ENCODE results near the gene TRIM9. TPM values are rescaled to one million over a fixed set of nuclear protein-coding genes. Genes with fewer than 3 reads are reported as not detected.

The TRIM9 gene
- total RNA-seq, 1 experiment from 2014 or later, result 9.8 TPM

- no peak for DNase-seq (ENCODE audit: low spot score)
- no peaks in the 10 kb centered on the region for H3K9me3 ChIP-seq (ENCODE audit: low read depth, low read length, poor library complexity, severe bottlenecking)
- BruUV-seq (replicated peaks), result no TSS peak
- no peak overlapping the region for H3K4me3 ChIP-seq (ENCODE audit: low read depth, low read length, poor library complexity, severe bottlenecking)
- H3K27me3 ChIP-seq (replicated peaks; ENCODE audit: insufficient read depth, low read depth, low read length, poor library complexity), result no peaks in the 10 kb centered on the region
- no peaks in the 10 kb centered on the region for H3K36me3 ChIP-seq (ENCODE audit: insufficient read depth, low read length, poor library complexity, severe bottlenecking)
- intact Hi-C loops (cut with micrococcal nuclease; ENCODE audit: unreplicated experiment), result no loop called here
- TF ChIP-seq EZH2 (IDR thresholded peaks at IDR 0.05; ENCODE audit: borderline replicate concordance, low read depth, low read length, poor library complexity, severe bottlenecking) (no peak), CTCF (conservative IDR thresholded peaks at IDR 0.05; ENCODE audit: low read depth, low read length) (no peak)
- no peak overlapping the region for H3K27ac ChIP-seq (ENCODE audit: low read depth, low read length, poor library complexity, severe bottlenecking)
- no peaks in the 10 kb centered on the region for H3K4me1 ChIP-seq (ENCODE audit: insufficient read depth, low read length, poor library complexity, severe bottlenecking)
- ChIA-PET CTCF (no interaction called here), POLR2A (ENCODE audit: low non-redundant PET) (no interaction called here)
Measured at GRCh38 chr14:51053157-51053556, 41.7 kb downstream of the TRIM9 start.

DNA sequence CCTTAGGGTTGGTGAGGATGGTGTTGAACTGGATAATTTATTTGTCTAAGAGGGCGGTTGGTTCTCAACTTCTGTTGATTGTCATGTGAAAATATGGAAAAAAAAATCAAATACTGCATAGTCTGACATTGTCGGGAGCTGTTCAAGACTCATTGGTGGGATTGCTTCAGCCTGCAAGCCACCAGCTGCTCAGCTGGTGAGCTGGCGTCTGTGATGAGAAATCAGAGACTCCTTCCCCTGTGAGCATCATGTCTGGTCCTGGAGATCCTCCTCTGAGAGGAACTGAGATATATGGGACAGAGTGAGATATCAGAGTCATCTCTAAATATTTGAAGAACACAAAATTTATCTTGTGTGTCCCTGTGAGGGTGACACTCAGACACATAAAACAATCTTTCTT is 49.9 kb downstream of the TRIM9 start:
- no peak for TF ChIP-seq CTCF (conservative IDR thresholded peaks at IDR 0.05; ENCODE audit: low read depth, low read length)
- no peak for TF ChIP-seq EZH2 (IDR thresholded peaks at IDR 0.05; ENCODE audit: borderline replicate concordance, low read depth, low read length, poor library complexity, severe bottlenecking)
- Histone ChIP-seq H3K4me3 (ENCODE audit: low read depth, low read length, poor library complexity, severe bottlenecking) (no peak overlapping the region), H3K9me3 (ENCODE audit: low read depth, low read length, poor library complexity, severe bottlenecking) (no peaks in the 10 kb centered on the region), H3K27ac (ENCODE audit: low read depth, low read length, poor library complexity, severe bottlenecking) (no peak overlapping the region), H3K27me3 (replicated peaks; ENCODE audit: insufficient read depth, low read depth, low read length, poor library complexity) (no peaks in the 10 kb centered on the region), H3K4me1 (ENCODE audit: insufficient read depth, low read length, poor library complexity, severe bottlenecking) (no peaks in the 10 kb centered on the region), H3K36me3 (ENCODE audit: insufficient read depth, low read length, poor library complexity, severe bottlenecking) (no peaks in the 10 kb centered on the region)
- BruUV-seq (replicated peaks), result no TSS peak
- intact Hi-C loops (cut with micrococcal nuclease; ENCODE audit: unreplicated experiment), result no loop called here
- POLR2A ChIA-PET (ENCODE audit: low non-redundant PET), result no interaction called here
- CTCF ChIA-PET, result no interaction called here
- DNase-seq (ENCODE audit: low spot score), result no peak

DNA sequence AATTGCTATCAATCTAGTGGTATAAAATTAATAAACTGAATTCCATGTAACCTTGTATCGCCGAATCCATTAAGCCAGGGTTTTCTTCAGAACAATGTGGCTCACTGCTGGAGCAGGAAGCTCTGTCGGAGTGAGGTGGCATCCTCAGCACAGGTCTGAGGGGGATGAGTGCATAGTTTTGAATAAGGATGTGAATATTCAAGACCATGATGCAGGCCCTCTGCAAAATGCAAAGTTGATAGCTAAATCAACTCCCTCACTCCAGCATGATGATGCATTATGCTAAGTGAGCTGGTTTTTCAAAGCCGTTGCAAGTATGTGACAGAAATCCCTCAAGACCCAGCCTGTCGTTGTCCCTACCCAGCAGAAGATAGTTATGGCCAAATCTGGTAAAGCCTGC is 53.0 kb downstream of the TRIM9 start:
- DNase-seq (ENCODE audit: low spot score), result peak; percentile 23
- Histone ChIP-seq H3K4me3 (ENCODE audit: low read depth, low read length, poor library complexity, severe bottlenecking) (no peak overlapping the region), H3K9me3 (ENCODE audit: low read depth, low read length, poor library complexity, severe bottlenecking) (no peaks in the 10 kb centered on the region), H3K27me3 (replicated peaks; ENCODE audit: insufficient read depth, low read depth, low read length, poor library complexity) (no peaks in the 10 kb centered on the region), H3K4me1 (ENCODE audit: insufficient read depth, low read length, poor library complexity, severe bottlenecking) (no peaks in the 10 kb centered on the region), H3K27ac (ENCODE audit: low read depth, low read length, poor library complexity, severe bottlenecking) (no peak overlapping the region), H3K36me3 (ENCODE audit: insufficient read depth, low read length, poor library complexity, severe bottlenecking) (no peaks in the 10 kb centered on the region)
- ChIA-PET CTCF (no interaction called here), POLR2A (ENCODE audit: low non-redundant PET) (no interaction called here)
- no TSS peak for BruUV-seq (replicated peaks)
- intact Hi-C loops (cut with micrococcal nuclease; ENCODE audit: unreplicated experiment), result no loop called here
- TF ChIP-seq CTCF (conservative IDR thresholded peaks at IDR 0.05; ENCODE audit: low read depth, low read length) (no peak), EZH2 (IDR thresholded peaks at IDR 0.05; ENCODE audit: borderline replicate concordance, low read depth, low read length, poor library complexity, severe bottlenecking) (no peak)

All from A673 (cell line).